ENCODE data around the gene GPR173.

- TF ChIP-seq EZH2 (IDR thresholded peaks at IDR 0.05): no peak
- TF ChIP-seq FOXP2 (optimal IDR thresholded peaks at IDR 0.05; ENCODE audit: control extremely low read depth, extremely low read length, insufficient read depth): no peak
- TF ChIP-seq POLR2AphosphoS5 (IDR thresholded peaks at IDR 0.05; ENCODE audit: borderline replicate concordance, low read depth, low read length): no peak
Measured at GRCh38 chrX:53049127-53049517, 533 bp downstream of the GPR173 start.
